Effector memory CD8-positive, alpha-beta T cell (primary cell): ENCODE results near the gene BCKDHA.

Experiments used
- ATAC-seq: fragments of 150-1000 bp; cut with Tn5 transposase; replicated peaks from 2 replicates; pipeline ENCODE4 v1.10.0; 2021; ENCODE audit warnings: mild to moderate bottlenecking, moderate library complexity
- DNase-seq, 3 experiments: peaks; one replicate each; pipeline ENCODE4 v3.0.0; 2021
- H3K27ac Mint-ChIP-seq, 2 donors: one replicate each; pipeline ENCODE4 v1.8.0; 2022; ENCODE audit warnings: mild to moderate bottlenecking in 2 of 2, mixed read lengths in 2 of 2, moderate library complexity in 2 of 2
- H3K27me3 Mint-ChIP-seq, 2 donors: one replicate each; pipeline ENCODE4 v1.8.0; 2022; ENCODE audit warnings: mixed read lengths in 2 of 2
- H3K36me3 Mint-ChIP-seq: one replicate; pipeline ENCODE4 v1.8.0; 2022; ENCODE audit warnings: mild to moderate bottlenecking, moderate library complexity, mixed read lengths; ENCODE audit not compliant: insufficient read depth
- H3K4me1 Mint-ChIP-seq, 2 donors: one replicate each; pipeline ENCODE4 v1.8.0; 2022; ENCODE audit warnings: low read depth in 2 of 2, mixed read lengths in 2 of 2
- H3K4me3 Mint-ChIP-seq, 2 donors: one replicate each; pipeline ENCODE4 v1.8.0; 2022; ENCODE audit warnings: mild to moderate bottlenecking in 2 of 2, mixed read lengths in 2 of 2, moderate library complexity in 2 of 2
- H3K9me3 Mint-ChIP-seq, 2 donors: one replicate each; pipeline ENCODE4 v1.8.0; 2022; ENCODE audit warnings: mixed read lengths in 2 of 2
- total RNA-seq, 9 experiments: gene quantifications; one replicate each; lab custom pipeline; 2026; lab: John Stamatoyannopoulos, UW

The BCKDHA gene
- total RNA-seq, result 0.43 to 2.7 (median 0.72) reads per million in 9 experiments

DNA sequence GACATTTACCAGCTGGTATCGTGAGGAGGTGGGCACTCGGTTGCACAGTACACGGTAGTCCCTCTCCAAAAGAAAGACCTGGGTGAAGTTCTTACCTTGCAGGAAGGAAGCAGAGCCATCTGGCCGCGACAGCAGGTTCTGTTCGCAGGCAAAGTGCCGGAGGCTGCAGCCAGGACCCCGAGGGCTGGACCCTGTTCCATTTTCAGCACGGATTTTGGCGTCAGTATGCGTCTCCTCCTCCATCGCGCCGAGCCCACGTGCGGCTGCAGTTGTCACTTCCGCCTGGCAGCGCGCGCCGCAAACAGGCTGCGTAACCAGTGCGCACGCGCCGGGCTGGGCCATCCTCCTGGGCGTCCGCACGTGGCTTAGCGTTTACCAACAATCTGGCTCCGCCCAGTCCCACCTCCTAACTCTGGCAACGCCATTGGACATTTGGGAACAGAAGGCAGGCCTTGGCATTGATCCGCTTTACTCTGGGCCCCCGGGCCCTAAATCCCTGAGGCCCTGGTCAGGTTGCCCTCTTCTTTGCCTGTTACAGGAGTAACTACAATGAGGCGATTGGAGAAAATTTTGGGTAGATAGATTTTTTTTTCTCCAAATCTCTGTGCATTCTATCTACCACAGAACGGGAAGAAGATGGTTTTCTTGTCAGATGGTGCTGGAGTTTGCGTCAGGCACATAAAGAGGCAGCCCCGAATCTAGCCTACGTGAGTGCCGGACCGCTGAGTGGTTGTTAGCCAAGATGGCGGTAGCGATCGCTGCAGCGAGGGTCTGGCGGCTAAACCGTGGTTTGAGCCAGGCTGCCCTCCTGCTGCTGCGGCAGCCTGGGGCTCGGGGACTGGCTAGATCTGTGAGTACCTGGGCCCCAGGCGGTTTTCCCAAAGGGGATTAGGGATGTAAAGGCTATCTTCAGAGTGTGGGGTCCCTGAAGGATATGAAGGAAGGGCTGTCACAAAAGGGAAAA, at the start of gene BCKDHA, which contains the start of gene EXOSC5:
BCKDHA (plus strand) TSS at position 733 of the 964 bp plus-strand sequence; CDS start at position 743, 10 bp downstream.
EXOSC5 (minus strand) TSS at position 274 of the 964 bp plus-strand sequence; CDS start at position 243, 31 bp downstream.
- peak within 1 kb of the TSS; percentile 100 for H3K27ac Mint-ChIP-seq
- no peaks in the 10 kb centered on the region for H3K9me3 Mint-ChIP-seq
- H3K4me3 Mint-ChIP-seq, result peak within 1 kb of the TSS; percentile 98 to 100
- H3K27me3 Mint-ChIP-seq, result no peaks in the 10 kb centered on the region
- peak; percentile 97 to 99 (median 98) for DNase-seq
- peaks cover 25% of the 10 kb centered on the region for H3K36me3 Mint-ChIP-seq
- ATAC-seq, result peak; percentile 98
- H3K4me1 Mint-ChIP-seq, result peaks cover 40 to 45% of the 10 kb centered on the region in 2 donors

DNA sequence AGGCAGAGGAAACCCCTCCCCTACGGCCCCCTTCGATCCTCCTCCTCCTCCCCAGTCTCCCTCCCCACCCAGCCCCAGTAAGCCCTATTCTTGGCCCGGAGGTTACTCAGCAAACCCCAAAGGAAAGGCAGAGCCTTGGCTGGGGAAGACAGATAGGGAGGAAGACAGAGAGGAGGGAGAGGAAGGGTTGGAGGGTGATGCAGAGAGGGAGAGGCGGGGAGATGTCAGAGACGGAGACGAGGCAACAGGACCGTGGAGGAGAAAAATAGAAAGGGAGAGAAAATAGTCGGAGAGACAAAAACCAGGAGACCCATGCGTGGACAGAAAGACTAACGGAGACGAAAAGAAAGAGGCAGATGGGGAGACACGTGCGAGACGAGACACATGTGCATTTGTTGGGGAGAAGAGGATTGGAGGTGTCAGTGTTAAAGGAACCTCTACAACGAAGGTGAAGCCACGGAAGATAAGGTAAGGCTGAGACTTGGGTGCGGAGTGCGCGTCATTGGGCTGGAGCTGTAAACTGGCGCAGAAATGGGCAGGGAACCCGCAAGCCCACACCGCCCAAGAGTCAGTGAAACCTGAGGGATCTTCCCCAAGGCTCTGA, 46.8 kb upstream of the BCKDHA start:
- Mint-ChIP-seq H3K9me3 (no peaks in the 10 kb centered on the region), H3K4me3 (peak overlapping the region; percentile 99 to 100), H3K4me1 (peaks cover 48 to 50% of the 10 kb centered on the region in 2 donors), H3K27me3 (no peaks in the 10 kb centered on the region), H3K36me3 (peaks cover 96% of the 10 kb centered on the region), H3K27ac (peak overlapping the region; percentile 98)
- DNase-seq (no peak), ATAC-seq (no peak)

DNA sequence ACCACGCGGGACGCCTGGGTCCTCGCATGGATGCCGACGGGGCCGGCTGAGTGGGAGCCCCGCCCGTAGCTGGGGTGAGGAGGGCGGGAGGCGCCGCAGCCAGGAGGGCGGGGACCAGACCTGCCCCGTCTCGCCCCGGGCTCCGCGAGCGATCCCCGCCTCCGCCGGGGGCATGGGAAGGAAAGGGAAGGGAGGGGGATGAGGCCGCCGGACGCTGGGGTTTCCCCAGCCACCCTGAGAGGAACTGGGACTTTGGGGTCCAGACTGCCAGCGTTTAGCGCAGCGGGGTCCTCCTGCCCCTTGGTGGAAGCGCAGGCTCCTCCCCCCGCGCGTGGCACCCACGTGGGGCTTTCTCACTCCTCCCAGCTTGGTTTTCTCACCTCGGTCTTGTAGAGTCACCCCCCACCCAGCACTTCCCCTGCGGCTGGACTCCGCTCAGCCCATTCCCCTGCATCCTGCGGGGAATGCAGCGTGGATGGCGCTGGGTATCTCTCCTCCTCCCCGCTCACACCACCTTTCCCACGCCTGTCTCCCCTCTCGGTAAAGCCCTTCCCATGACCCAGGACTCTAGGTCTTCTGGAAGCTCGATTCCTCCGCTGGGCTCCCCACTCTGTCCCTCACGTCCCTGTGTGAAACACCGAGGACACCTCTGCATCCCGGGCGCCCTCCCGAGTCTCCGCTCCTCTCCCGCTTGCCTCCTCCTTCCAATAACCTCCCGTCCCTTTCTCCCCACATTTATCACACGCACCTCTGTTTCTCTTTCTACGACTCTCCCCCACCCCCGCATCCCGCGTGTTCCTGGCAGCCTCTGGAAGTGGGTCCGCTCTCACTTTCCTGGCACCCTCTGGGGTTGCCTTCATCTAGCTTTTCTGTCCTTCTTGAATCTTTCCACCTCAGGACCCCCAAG, 46.0 kb upstream of the BCKDHA start:
- H3K36me3 Mint-ChIP-seq, result peaks cover 96% of the 10 kb centered on the region
- peaks cover 47 to 50% of the 10 kb centered on the region in 2 donors for H3K4me1 Mint-ChIP-seq
- peak overlapping the region; percentile 99 to 100 for H3K4me3 Mint-ChIP-seq

DNA sequence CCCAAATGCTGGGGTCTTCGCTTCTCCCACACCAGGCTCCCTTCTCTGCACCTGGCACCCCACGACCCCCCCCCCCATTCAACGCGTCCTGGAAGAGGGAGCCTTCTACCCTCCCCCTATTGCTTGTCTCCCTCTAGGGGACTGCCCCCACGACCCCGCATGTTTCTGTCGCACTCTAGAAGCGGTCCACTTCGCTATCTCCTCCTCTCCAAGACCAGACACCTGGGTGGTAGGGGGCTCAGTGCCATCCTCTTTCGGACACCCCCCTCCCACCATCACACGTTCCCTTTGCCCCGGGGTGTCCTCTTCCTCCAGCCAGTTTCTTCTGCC, 45.4 kb upstream of the BCKDHA start:
- H3K9me3 Mint-ChIP-seq, result no peaks in the 10 kb centered on the region
- H3K4me1 Mint-ChIP-seq, result peaks cover 52 to 54% of the 10 kb centered on the region in 2 donors
- peak overlapping the region; percentile 98 for H3K27ac Mint-ChIP-seq
- no peak for DNase-seq
- peak overlapping the region; percentile 99 to 100 for H3K4me3 Mint-ChIP-seq
- no peaks in the 10 kb centered on the region for H3K27me3 Mint-ChIP-seq
- peaks cover 94% of the 10 kb centered on the region for H3K36me3 Mint-ChIP-seq
- ATAC-seq, result no peak

More for the DNA sequence above, 46.0 kb upstream of the BCKDHA start:
- DNase-seq (peak; percentile 91 to 93 (median 92)), ATAC-seq (peak; percentile 59)
- no peaks in the 10 kb centered on the region for H3K27me3 Mint-ChIP-seq
- H3K9me3 Mint-ChIP-seq, result no peaks in the 10 kb centered on the region
- H3K27ac Mint-ChIP-seq, result peak overlapping the region; percentile 98

DNA sequence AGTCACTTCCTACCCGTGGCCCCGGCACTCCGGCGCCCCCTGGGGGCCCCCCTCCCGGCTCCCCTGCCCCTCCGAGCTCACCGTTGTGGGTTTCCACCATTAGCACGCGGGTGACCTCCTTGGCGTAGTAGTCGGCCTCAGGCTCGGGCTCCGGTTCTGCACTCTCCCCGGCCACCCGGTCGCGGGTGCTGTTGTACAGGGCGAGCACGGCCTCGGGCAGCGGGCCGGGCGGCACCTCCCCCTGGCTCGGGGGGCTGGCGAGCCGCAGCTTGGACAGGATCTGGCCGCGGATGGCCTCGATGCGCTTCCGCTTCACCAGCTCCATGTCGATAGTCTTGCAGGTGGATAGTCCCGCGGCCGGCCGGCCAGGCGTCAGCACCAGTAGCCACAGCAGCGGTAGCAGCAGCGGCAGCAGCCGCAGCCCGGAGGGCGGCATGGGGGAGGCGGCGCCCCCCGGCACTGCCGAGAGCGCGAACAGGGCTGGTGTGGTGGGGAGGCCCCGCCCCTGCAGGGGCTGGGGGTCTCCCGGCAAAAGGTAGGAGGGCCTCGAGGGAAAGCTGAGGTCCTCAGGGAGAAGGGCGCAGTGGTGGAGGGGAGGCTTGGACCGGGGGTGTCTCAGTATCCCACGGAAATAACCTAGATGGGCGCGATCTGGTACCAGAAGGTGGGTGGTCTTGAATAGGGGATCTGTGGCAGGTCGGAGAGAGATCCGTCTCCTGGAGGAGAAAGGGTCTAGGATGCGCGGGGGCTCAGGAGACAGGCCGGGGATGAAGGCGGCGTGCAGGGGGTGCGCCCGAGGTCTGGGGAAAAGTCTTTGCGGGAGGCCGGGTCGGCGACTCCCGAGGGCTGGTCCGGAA, 44.8 kb upstream of the BCKDHA start:
- Mint-ChIP-seq H3K4me1 (peaks cover 57 to 59% of the 10 kb centered on the region in 2 donors), H3K4me3 (peak overlapping the region; percentile 99 to 100), H3K36me3 (peaks cover 91% of the 10 kb centered on the region), H3K27me3 (no peaks in the 10 kb centered on the region), H3K9me3 (no peaks in the 10 kb centered on the region), H3K27ac (peak overlapping the region; percentile 98)
- ATAC-seq (peak; percentile 7), DNase-seq (peak; percentile 74 to 80 (median 76))

DNA sequence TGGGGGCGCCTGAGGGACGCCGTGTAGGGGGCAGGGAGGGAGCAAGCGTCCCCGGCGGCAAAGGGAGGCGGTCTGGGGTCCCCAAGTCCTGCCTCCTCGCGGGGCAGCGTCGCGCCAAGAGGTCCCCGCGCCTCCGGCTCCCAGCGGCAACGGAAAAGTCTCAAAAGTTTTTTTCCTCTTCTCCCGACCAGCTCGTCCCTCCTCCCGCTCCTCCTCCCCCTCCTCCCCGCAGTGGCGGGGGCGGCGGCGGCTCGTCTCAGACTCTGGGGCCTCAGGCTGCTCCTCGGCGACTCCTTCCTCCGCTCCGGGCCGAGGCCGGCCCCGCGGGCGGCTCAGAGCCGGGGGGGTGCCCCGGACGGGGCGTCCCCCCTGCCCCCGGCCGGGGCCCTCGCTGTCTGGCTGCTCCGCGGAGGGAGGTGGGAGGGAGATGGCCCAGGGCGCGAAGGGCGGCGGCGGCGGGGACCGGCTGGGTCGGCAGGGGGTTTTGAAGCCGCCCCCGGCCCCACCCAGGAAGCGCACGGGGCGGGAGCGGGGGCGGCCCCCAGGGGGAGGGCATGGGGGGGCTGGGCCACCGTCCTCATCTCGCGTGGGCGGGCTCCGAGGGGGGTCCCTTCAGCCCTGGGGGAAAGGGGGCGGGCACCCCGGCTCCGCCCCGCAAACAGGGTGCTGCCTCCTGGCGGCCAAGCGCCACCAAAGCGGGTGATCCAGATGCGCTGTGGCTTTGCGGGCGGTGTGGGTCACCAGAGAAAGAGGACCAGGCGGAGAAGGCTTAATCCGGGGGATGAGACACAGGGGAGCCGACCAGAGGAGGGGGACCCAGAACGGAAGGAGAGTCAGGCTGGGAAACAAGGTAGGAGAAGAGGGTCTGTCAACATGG, 43.9 kb upstream of the BCKDHA start, which contains the start of gene TGFB1:
TGFB1 (minus strand) TSS at position 457 of the 877 bp plus-strand sequence. CDS start 878 bp downstream, outside the sequence.
- DNase-seq (peak; percentile 91 to 93 (median 93)), ATAC-seq (peak; percentile 50)
- Mint-ChIP-seq H3K4me3 (peak within 1 kb of the TSS; percentile 99 to 100), H3K36me3 (peaks cover 86% of the 10 kb centered on the region), H3K27ac (peak within 1 kb of the TSS; percentile 98), H3K4me1 (peaks cover 59 to 62% of the 10 kb centered on the region in 2 donors), H3K27me3 (no peaks in the 10 kb centered on the region), H3K9me3 (no peaks in the 10 kb centered on the region)

DNA sequence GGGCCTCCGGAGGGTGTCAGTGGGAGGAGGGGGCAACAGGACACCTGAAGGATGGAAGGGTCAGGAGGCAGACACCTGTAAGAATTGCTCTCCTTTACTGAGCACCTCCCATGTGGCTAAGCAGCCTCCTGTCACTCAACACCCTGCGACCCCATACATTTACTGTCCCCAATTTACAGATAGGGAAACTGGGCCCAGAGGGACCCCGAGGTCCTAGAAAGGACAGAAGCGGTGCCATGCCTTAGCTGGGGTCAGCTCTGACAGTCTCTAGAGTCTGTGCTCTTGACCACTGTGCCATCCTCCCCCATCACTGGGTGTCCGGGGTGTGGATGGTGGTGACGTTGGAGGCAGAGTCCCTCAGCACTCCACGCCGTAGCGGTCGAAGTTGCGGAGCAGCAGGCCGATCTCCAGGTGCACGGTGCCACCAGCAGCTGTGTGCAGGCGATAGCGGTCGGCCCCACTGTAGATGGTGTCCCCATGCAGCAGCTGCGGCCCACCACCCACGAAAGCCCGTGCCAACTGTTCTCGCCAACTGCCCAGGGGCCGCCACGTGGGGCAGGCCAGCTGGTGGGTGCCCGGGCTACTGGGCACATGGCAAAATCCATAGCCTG, 43.2 kb upstream of the BCKDHA start:
- peaks cover 51 to 54% of the 10 kb centered on the region in 2 donors for H3K4me1 Mint-ChIP-seq
- H3K27ac Mint-ChIP-seq, result peak overlapping the region; percentile 98

DNA sequence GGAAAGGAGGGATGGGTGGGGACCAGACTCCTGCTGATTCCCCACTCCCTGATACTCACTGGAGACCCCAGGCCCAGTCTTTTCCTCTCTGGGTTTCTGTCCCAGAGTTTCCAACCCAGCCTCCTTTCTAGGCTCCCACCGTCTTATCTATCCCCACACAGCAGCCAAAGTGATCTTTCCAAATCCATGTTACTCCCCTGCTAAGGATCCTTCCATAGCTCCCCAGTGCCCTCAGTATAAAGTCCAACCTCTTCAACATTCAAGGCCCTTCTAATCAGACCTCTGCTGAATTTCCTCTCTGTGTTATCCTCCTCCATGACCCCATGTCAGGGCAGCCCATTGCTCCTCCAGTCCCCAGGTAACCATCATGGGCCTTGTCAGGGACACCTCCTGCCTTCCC, 42.6 kb upstream of the BCKDHA start:
- Mint-ChIP-seq H3K27me3 (no peaks in the 10 kb centered on the region), H3K27ac (peak overlapping the region; percentile 49 to 86), H3K9me3 (no peaks in the 10 kb centered on the region), H3K4me3 (peak overlapping the region in 1 of 2 donors; percentile 21), H3K4me1 (peaks cover 49 to 53% of the 10 kb centered on the region in 2 donors), H3K36me3 (peaks cover 75% of the 10 kb centered on the region)
- no peak for ATAC-seq
- no peak for DNase-seq

More for the DNA sequence above, 43.2 kb upstream of the BCKDHA start:
- Mint-ChIP-seq H3K36me3 (peaks cover 81% of the 10 kb centered on the region), H3K9me3 (no peaks in the 10 kb centered on the region), H3K27me3 (no peaks in the 10 kb centered on the region), H3K4me3 (peak overlapping the region; percentile 45 to 100)
- DNase-seq, result no peak
- no peak for ATAC-seq

DNA sequence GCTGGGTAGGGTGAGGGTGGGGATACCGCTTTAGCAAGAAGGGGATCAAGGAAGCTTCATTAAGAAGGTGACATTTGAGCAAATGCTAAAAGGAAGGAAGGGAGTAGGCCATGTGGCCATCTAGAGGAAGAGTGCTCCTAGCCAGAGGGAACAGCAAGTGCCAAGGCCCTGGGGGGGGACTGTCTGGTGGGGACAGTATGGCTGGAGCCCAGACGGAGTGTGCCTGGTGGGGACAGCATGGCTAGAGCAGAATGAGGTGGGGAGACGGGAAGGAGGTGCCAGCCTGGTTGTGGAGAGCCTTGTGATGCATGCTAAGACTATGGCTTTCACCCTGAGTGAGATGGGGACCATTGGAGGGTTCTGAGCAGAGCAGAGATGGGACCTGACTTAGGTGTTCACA, 41.8 kb upstream of the BCKDHA start:
- Mint-ChIP-seq H3K27me3 (no peaks in the 10 kb centered on the region), H3K4me3 (peak overlapping the region; percentile 21 to 46), H3K4me1 (peaks cover 44 to 52% of the 10 kb centered on the region in 2 donors), H3K27ac (peak overlapping the region; percentile 49 to 86), H3K9me3 (no peaks in the 10 kb centered on the region), H3K36me3 (peaks cover 71% of the 10 kb centered on the region)
- ATAC-seq, result no peak
- DNase-seq, result no peak

DNA sequence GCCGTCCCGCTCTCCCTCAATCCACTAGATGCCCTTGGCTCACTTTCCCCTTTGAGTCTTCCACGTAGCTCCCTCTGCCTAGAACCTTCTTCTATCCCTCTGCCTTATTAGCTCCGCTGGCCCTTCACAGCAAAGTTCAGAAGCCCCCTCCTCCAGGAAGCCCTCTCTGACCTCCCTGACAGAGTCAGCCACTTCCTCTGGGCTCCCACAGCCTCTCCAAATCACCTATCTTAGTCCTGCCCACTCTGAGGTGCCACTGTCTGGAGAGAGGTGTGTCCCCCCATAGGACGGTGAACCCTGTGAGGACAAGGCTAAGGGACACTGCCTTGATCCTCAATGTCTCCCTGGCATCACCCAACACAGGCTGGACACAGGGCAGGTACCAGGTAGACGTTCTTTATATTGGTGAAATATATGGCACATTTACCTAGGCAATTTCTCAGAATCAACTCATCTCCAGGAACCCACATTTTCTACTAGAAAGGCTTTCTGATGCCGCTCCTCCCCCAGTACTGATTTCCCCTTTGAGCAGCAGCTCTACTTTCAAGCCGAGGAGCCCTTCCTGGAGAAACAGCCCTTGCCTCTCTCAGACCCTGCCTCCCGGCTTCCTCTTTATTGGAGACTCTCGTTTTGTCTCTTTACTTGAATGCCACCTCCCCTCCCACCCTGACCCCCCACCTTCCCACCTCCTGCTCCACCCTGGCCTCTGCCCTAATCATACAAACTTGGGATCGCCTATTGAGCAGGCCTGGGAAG, 40.5 kb upstream of the BCKDHA start:
- Mint-ChIP-seq H3K27me3 (no peaks in the 10 kb centered on the region), H3K9me3 (no peaks in the 10 kb centered on the region), H3K27ac (peak overlapping the region; percentile 49 to 86), H3K4me1 (peaks cover 42 to 44% of the 10 kb centered on the region in 2 donors), H3K4me3 (peak overlapping the region; percentile 28 to 62), H3K36me3 (peaks cover 58% of the 10 kb centered on the region)
- no peak for ATAC-seq
- DNase-seq, result no peak
